SU-DHL-6 (cell line): ENCODE results near the gene AATF.

Source experiments
- EZH2phosphoT487 ChIP-seq: fragments of 200-600 bp; sonication (generic), shearing (Covaris generic); conservative IDR thresholded peaks from 2 replicates; pipeline ENCODE4 v1.6.1; 2018; ENCODE audit warnings: mild to moderate bottlenecking, antibody characterized with exemption, low read length, moderate library complexity, mixed read lengths
- TF ChIP-seq, protein P1 (sequence below): fragments of 200-600 bp; sonication (generic); IDR thresholded peaks from one replicate; pipeline ENCODE4 v1.5.1; 2017; ENCODE audit warnings: antibody characterized with exemption, mild to moderate bottlenecking, low read length, moderate library complexity; ENCODE audit not compliant: insufficient read depth, poor library complexity, severe bottlenecking

DNA sequence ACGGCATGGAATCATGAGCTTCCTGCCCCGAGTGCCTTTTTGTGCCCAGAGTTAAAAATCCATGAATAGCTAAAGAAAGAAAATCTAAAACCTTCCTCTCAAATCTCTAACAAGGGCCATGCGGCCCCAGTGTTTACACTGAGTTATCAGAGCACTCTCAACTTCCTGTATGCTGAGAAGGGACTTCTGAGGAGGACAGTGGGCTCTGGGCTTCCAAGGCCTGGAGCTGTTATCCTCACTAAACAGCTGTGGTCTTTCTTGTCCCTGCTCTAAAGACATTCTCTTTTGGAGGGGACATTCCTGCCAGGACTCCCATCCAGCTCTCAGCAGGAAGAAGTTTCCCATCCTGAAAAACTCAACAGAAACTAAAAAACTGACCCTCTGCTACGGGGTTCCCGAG lies 135.6 kb downstream of the AATF start:
- TF ChIP-seq EZH2phosphoT487: no peak
- TF ChIP-seq, protein P1, sequence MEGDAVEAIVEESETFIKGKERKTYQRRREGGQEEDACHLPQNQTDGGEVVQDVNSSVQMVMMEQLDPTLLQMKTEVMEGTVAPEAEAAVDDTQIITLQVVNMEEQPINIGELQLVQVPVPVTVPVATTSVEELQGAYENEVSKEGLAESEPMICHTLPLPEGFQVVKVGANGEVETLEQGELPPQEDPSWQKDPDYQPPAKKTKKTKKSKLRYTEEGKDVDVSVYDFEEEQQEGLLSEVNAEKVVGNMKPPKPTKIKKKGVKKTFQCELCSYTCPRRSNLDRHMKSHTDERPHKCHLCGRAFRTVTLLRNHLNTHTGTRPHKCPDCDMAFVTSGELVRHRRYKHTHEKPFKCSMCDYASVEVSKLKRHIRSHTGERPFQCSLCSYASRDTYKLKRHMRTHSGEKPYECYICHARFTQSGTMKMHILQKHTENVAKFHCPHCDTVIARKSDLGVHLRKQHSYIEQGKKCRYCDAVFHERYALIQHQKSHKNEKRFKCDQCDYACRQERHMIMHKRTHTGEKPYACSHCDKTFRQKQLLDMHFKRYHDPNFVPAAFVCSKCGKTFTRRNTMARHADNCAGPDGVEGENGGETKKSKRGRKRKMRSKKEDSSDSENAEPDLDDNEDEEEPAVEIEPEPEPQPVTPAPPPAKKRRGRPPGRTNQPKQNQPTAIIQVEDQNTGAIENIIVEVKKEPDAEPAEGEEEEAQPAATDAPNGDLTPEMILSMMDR: no peak
